Astrocyte (in vitro differentiated cells and primary cell): ENCODE data around the gene ACTN1.

ENCODE experiments used
- CTCF ChIP-seq: IDR thresholded peaks from 2 replicates; pipeline ENCODE4 v1.5.1; 2011; ENCODE audit warnings: low read depth, mild to moderate bottlenecking, inconsistent platforms, low read length, moderate library complexity; ENCODE audit not compliant: insufficient read depth
- EZH2 ChIP-seq: IDR thresholded peaks from 2 replicates; pipeline ENCODE4 v1.6.1; 2012; ENCODE audit warnings: mild to moderate bottlenecking, low read length, inconsistent platforms; ENCODE audit not compliant: insufficient read depth

- no peak for TF ChIP-seq CTCF
- no peak for TF ChIP-seq EZH2
Observed at GRCh38 chr14:68968721-68969120, 10.4 kb downstream of the ACTN1 start.
